ENCODE data around the gene ZNF394. TPM values are rescaled to one million over a fixed set of nuclear protein-coding genes. Genes with fewer than 3 reads are reported as not detected.

ZNF394 gene
- total and polyA plus RNA-seq, 2 donors (not counting 1 experiment from before 2014, with no cell fraction given), result 50.5 to 80.7 TPM

DNA sequence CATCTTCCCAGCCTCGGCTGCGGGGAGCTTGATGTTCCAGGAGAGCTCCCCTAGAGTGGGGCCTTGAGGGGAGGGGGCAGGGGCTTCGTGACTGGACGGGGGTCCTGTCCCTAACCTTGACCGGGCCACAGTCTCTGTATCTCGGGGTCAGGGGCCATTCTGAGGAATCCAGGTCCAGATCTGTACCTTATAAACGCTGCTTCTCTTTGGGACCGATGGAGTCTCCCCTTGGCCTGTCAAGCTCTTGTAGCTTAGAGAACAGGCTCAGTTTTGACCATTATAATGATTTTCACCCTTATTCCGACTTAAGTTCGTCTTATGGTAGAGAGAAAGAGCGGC is 5.2 kb upstream of the ZNF394 start:
- peak overlapping the region; percentile 98 for H3K27ac Mint-ChIP-seq
- CTCF ChIA-PET, result interaction anchor here (0.8 to 1.5 kb wide), 3 partner anchors 10 to 140 kb away, joined by 4 read pairs; partner anchors contain the start of gene FAM200A
- H4K20me1 ChIP-seq (ENCODE audit: control insufficient read depth, insufficient read depth, low read length, poor library complexity, severe bottlenecking), result no peaks in the 10 kb centered on the region

More for the DNA sequence above, 5.2 kb upstream of the ZNF394 start:
- peaks cover 20 to 27% of the 10 kb centered on the region in 2 donors for H3K4me1 ChIP-seq (ENCODE audit: control insufficient read depth in 2 of 2, insufficient read depth in 2 of 2, low read length in 2 of 2)
- peaks cover 27% of the 10 kb centered on the region for H3K4me1 Mint-ChIP-seq
- H3K9ac ChIP-seq (ENCODE audit: low read length), result peak overlapping the region; percentile 79
- 4% methylated on average over 9 of the region's 11 CpGs for WGBS (ENCODE audit: insufficient coverage)
- peak overlapping the region; percentile 78 for H3K4me2 ChIP-seq (replicated peaks; ENCODE audit: low read depth, low read length, poor library complexity, severe bottlenecking)
- peak overlapping the region; percentile 91 for H2AFZ ChIP-seq (ENCODE audit: insufficient read depth, low read depth, low read length, poor library complexity, severe bottlenecking)
- no peaks in the 10 kb centered on the region for H3K9me3 Mint-ChIP-seq (ENCODE audit: insufficient read depth)
- DNase-seq (no peak), ATAC-seq (ENCODE audit: low read depth) (no peak)
- no peaks in the 10 kb centered on the region for H3K27me3 Mint-ChIP-seq
- intact Hi-C loops (cut with micrococcal nuclease), result loop anchor here (1.0 to 10.0 kb wide), 4 partner anchors 47 to 580 kb away; partner anchors contain the start of genes COPS6, FAM200A, ZKSCAN1 and ZNF3
- peaks cover 40% of the 10 kb centered on the region for H3K79me2 ChIP-seq (ENCODE audit: control insufficient read depth, insufficient read depth, low read length)
- no peaks in the 10 kb centered on the region for H3K9me3 ChIP-seq (ENCODE audit: control extremely low read depth in 1 of 3, control insufficient read depth in 2 of 3, insufficient read depth in 1 of 3, low read length in 2 of 3)
- no peaks in the 10 kb centered on the region for H3K27me3 ChIP-seq (replicated peaks in 1 of 4; ENCODE audit: control extremely low read depth in 1 of 4, control insufficient read depth in 3 of 4, insufficient read depth in 4 of 4, low read length in 3 of 4)
- POLR2A ChIA-PET, result interaction anchor here (0.8 to 2.7 kb wide), 5 partner anchors 47 to 1740 kb away, joined by 3 to 33 read pairs (median 5); partner anchors contain the start of genes ARPC1B, BUD31, FAM200A and FIS1
- H3K36me3 ChIP-seq (replicated peaks in 1 of 2; ENCODE audit: control extremely low read depth in 1 of 2, control insufficient read depth in 1 of 2, extremely low read depth in 1 of 2, insufficient read depth in 2 of 2, low read length in 1 of 2), result no peaks in the 10 kb centered on the region
- peak overlapping the region; percentile 77 to 80 for H3K27ac ChIP-seq (ENCODE audit: low read length in 2 of 2)
- TF ChIP-seq, protein P1, sequence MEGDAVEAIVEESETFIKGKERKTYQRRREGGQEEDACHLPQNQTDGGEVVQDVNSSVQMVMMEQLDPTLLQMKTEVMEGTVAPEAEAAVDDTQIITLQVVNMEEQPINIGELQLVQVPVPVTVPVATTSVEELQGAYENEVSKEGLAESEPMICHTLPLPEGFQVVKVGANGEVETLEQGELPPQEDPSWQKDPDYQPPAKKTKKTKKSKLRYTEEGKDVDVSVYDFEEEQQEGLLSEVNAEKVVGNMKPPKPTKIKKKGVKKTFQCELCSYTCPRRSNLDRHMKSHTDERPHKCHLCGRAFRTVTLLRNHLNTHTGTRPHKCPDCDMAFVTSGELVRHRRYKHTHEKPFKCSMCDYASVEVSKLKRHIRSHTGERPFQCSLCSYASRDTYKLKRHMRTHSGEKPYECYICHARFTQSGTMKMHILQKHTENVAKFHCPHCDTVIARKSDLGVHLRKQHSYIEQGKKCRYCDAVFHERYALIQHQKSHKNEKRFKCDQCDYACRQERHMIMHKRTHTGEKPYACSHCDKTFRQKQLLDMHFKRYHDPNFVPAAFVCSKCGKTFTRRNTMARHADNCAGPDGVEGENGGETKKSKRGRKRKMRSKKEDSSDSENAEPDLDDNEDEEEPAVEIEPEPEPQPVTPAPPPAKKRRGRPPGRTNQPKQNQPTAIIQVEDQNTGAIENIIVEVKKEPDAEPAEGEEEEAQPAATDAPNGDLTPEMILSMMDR (IDR thresholded peaks at IDR 0.05), result no peak
- TF ChIP-seq EZH2 (IDR thresholded peaks at IDR 0.05; ENCODE audit: borderline replicate concordance, insufficient read depth, low read depth, low read length, poor library complexity, severe bottlenecking), result no peak
- H3K4me3 Mint-ChIP-seq, result peak overlapping the region; percentile 96
- peak overlapping the region; percentile 76 to 96 (median 93) for H3K4me3 ChIP-seq (ENCODE audit: control extremely low read depth in 1 of 5, extremely low read depth in 1 of 5, insufficient read depth in 1 of 5, low read depth in 2 of 5, low read length in 4 of 5)
